Heart right ventricle (tissue), 16 donors: ENCODE data around the gene MOSPD3. TPM values are rescaled to one million over a fixed set of nuclear protein-coding genes. Genes with fewer than 3 reads are reported as not detected.

Experiments used
- ATAC-seq, 8 donors: fragments of 200-7000 bp; cut with Tn5 transposase; one replicate each; pipeline ENCODE4 v1.9.1; 2020; ENCODE audit warnings: mild to moderate bottlenecking in 8 of 8, moderate library complexity in 8 of 8, moderate number of reproducible peaks in 1 of 8
- DNase-seq, 2 donors: peaks; one replicate each; pipeline ENCODE4 v3.0.0-alpha.2; 2020
- H3K27ac ChIP-seq, 10 donors: fragments of 200-600 bp; sonication (generic) in 2 of 10; one replicate each; pipeline versions ENCODE4 v1.5.0 to v1.8.0; 2020 to 2022; ENCODE audit warnings: mild to moderate bottlenecking in 3 of 10
- H3K27me3 ChIP-seq, 7 donors: fragments of 200-600 bp; one replicate each; pipeline ENCODE4 v1.8.0; 2021 to 2022; ENCODE audit warnings: mild to moderate bottlenecking in 2 of 7
- H3K36me3 ChIP-seq, 9 donors: fragments of 200-600 bp; sonication (generic) in 1 of 9; one replicate each; pipeline versions ENCODE4 v1.5.0 to v1.8.0; 2020 to 2022; ENCODE audit warnings: mild to moderate bottlenecking in 2 of 9
- H3K4me1 ChIP-seq, 9 donors: fragments of 200-600 bp; sonication (generic) in 1 of 9; one replicate each; pipeline versions ENCODE4 v1.5.0 to v1.8.0; 2020 to 2022; ENCODE audit warnings: mild to moderate bottlenecking in 4 of 9
- H3K4me3 ChIP-seq, 10 donors: fragments of 200-600 bp; sonication (generic) in 2 of 10; one replicate each; pipeline versions ENCODE4 v1.5.0 to v1.8.0; 2020 to 2022; ENCODE audit warnings: mild to moderate bottlenecking in 7 of 10, moderate library complexity in 2 of 10
- H3K9me3 ChIP-seq, 11 donors: fragments of 200-600 bp in 10 of 11; sonication (generic) in 2 of 11; one replicate each; pipeline versions ENCODE4 v1.5.0 to v1.8.0; 2013 to 2022; ENCODE audit warnings: mild to moderate bottlenecking in 2 of 11, control low read depth in 1 of 11, moderate library complexity in 1 of 11
- CTCF ChIP-seq, 9 donors: fragments of 200-600 bp; sonication (generic) in 2 of 9; IDR thresholded peaks; one replicate each; pipeline versions ENCODE4 v1.5.0 to v1.8.0; 2021 to 2022; ENCODE audit warnings: antibody characterized with exemption in 9 of 9, mild to moderate bottlenecking in 5 of 9, moderate library complexity in 1 of 9
- WGBS, 2 donors: extraction: QIAGEN DNeasy Blood & Tissue Kit; methylation state at CpG; one replicate each; pipeline ENCODE4 v1.1.7; 2013; ENCODE audit warnings: inconsistent platforms in 1 of 2; 5-methylcytosine and 5-hydroxymethylcytosine counted together
- intact Hi-C, 10 donors: fragments of 100-400 bp; cut with DNase I; formaldehyde crosslinking; loops; one replicate each; pipeline versions ENCODE4 v1.11.1 to v1.14.2; 2022
- polyA plus RNA-seq, 2 donors: library from polyadenylated mRNA; stranded (reverse); fragments of 200-250 nt; gene quantifications; one replicate each; pipeline ENCODE4 v1.2.3, GENCODE V29; 2013
- total RNA-seq, 10 donors: library from RNA; stranded (reverse); fragmentation: NEBNext Ultra II Directional in 3 of 10; extraction: Animal tissue kit (Norgen Biotek cat#: 25700) in 3 of 10; gene quantifications; one replicate each; pipeline versions ENCODE4 v1.2.1 to v1.2.4, GENCODE V29; 2021 to 2023
- donor health status: Arrhythmogenic right ventricular cardiomyopathy.
- donor health status: ischemic (EF 13 %, LVEDD 7.1; RV severe dilation, severe dysfunction).
- donor health status: healthy with polysubstance abuse.
- donor health status: DM: no; HTN: yes; CAD: no.
- donor health status: DM: no; HTN: no; CAD: no.
- donor health status: ischemic (EF 25% LVEDD 6.9; RV normal size, moderate dysfunction).
- donor health status: ischemic (EF 25% LVEDD 5.7; RV mildly dilated, moderate dysfunction).
- donor health status: healthy.
- donor health status: DM: yes; HTN: yes; CAD: no.
- donor health status: Ischemic cardiomyopathy.
- donor health status: ischemic (EF 35%, LVEDD 5.7; RV mildly dilated, moderate dysfunction).
- donor health status: nonischemic (EF 11% LVEDD 7.7; RV severe dilation, severe dysfunction).
- donor health status: DM: yes; HTN: yes; CAD: no.
- donor health status: PGD.
- donor health status: ischemic (EF 29% LVEDD 5.4; RV normal size, mild dysfunction).
- donor health status: nonischemic (EF 23%, LVEDD 6.1; RV moderate dilation, normal function).

The MOSPD3 gene
- total and polyA plus RNA-seq, 12 donors = 8.0 to 12.6 (median 10.9) TPM

- ATAC-seq (peak in 3 of 8 donors; percentile 0 to 8 (median 1)), DNase-seq (peak in 1 of 2 donors; percentile 69)
- peaks cover 0 to 6% (median 0%) of the 10 kb centered on the region in 7 donors for H3K27me3 ChIP-seq
- no peaks in the 10 kb centered on the region for H3K9me3 ChIP-seq
- intact Hi-C loops = loop anchor here in 2 of 10 donors (5.0 kb wide), 1 partner anchor 102 kb away; no protein-coding TSS in a partner anchor
- no peak for TF ChIP-seq CTCF (IDR thresholded peaks at IDR 0.05)
- H3K4me3 ChIP-seq = peak overlapping the region; percentile 80 to 100 (median 96)
- 9 to 10% methylated on average over 20 of the region's 20 CpGs for whole genome bisulfite sequencing, 2 donors
- peaks cover 5 to 56% (median 43%) of the 10 kb centered on the region in 9 donors for H3K4me1 ChIP-seq
- H3K36me3 ChIP-seq = peaks cover 0 to 33% (median 24%) of the 10 kb centered on the region in 9 donors
- H3K27ac ChIP-seq = peak overlapping the region in 9 of 10 donors; percentile 91 to 98 (median 95)
Observed at GRCh38 chr7:100584683-100585510, 27.4 kb upstream of the MOSPD3 start.

- peak in 4 of 8 donors; percentile 5 to 60 (median 18) for ATAC-seq
- WGBS, 2 donors = 0 to 1% methylated on average over 59 to 61 of the region's 61 CpGs
- Histone ChIP-seq H3K36me3 (peaks cover 0 to 25% (median 19%) of the 10 kb centered on the region in 9 donors), H3K27me3 (peaks cover 0 to 14% (median 0%) of the 10 kb centered on the region in 7 donors), H3K9me3 (no peaks in the 10 kb centered on the region), H3K27ac (peak within 1 kb of the TSS; percentile 90 to 98 (median 94)), H3K4me1 (peaks cover 8 to 64% (median 48%) of the 10 kb centered on the region in 9 donors), H3K4me3 (peak within 1 kb of the TSS; percentile 80 to 100 (median 96))
- TF ChIP-seq CTCF (IDR thresholded peaks at IDR 0.05) = no peak
- peak in 1 of 2 donors; percentile 65 for DNase-seq
- intact Hi-C loops = loop anchor here in 3 of 10 donors (1.0 to 2.0 kb wide), 5 partner anchors 17 to 88 kb away; partner anchors contain the start of genes AGFG2 (in 1 of the 3), GNB2 (in 1 of the 3), MOSPD3 (in 1 of the 3) and PCOLCE (in 1 of the 3)
Observed at GRCh38 chr7:100585511-100586265, 26.7 kb upstream of the MOSPD3 start, which contains the start of gene LRCH4. Gene LRCH4, minus strand, starts transcription at chr7:100586129. Its CDS starts 29 bp downstream, at chr7:100586100.

- ATAC-seq (peak; percentile 91 to 97 (median 94)), DNase-seq (peak; percentile 100)
- Histone ChIP-seq H3K36me3 (peaks cover 0 to 17% (median 12%) of the 10 kb centered on the region in 9 donors), H3K4me1 (peaks cover 9 to 67% (median 52%) of the 10 kb centered on the region in 9 donors), H3K4me3 (peak within 1 kb of the TSS; percentile 80 to 100 (median 96)), H3K27ac (peak within 1 kb of the TSS; percentile 90 to 98 (median 94)), H3K27me3 (peaks cover 0 to 14% (median 0%) of the 10 kb centered on the region in 7 donors), H3K9me3 (no peaks in the 10 kb centered on the region)
- WGBS, 2 donors = 0 to 1% methylated on average over 51 to 53 of the region's 53 CpGs
- TF ChIP-seq CTCF (IDR thresholded peaks at IDR 0.05) = peak in 1 of 9 donors; percentile 10
- intact Hi-C loops = loop anchor here in 3 of 10 donors (1.0 to 2.0 kb wide), 5 partner anchors 16 to 87 kb away; partner anchors contain the start of genes AGFG2 (in 1 of the 3), GNB2 (in 1 of the 3), MOSPD3 (in 1 of the 3) and PCOLCE (in 1 of the 3)
Observed at GRCh38 chr7:100586266-100587025, 25.9 kb upstream of the MOSPD3 start, which contains the start of gene FBXO24. Gene FBXO24, plus strand, starts transcription at chr7:100586328. Its CDS starts 298 bp downstream, at chr7:100586626.
